GM12878 (cell line): Measurements from ENCODE around the gene OTOP3. TPM values are rescaled to one million over a fixed set of nuclear protein-coding genes. Genes with fewer than 3 reads are reported as not detected.

ENCODE experiments used
- ATAC-seq: fragments of 200-7000 bp; cut with Tn5 transposase; 3 replicates; pipeline ENCODE4 v1.9.1; 2020; ENCODE audit warnings: mild to moderate bottlenecking, moderate library complexity
- BruUV-seq: library from RNA; stranded (reverse); fragments of 400-500 nt; replicated peaks from 2 replicates; lab custom pipeline; 2021; lab: Mats Ljungman, UMichigan
- CTCF ChIA-PET: fragments of 300-600 bp; sonication (Branson Sonifier 250); formaldehyde crosslinking; extraction: SDS; loops from one replicate; lab custom pipeline; 2021; ENCODE audit warnings: inconsistent platforms; lab: Yijun Ruan, JAX
- POLR2A ChIA-PET: fragments of 350-600 bp; formaldehyde crosslinking; extraction: SDS; loops from one replicate; lab custom pipeline; 2021; ENCODE audit warnings: inconsistent platforms; lab: Charles Lee
- RAD21 ChIA-PET: fragments of 300-600 bp; sonication (Branson Sonifier 250); formaldehyde crosslinking; loops from one replicate; lab custom pipeline; 2023; ENCODE audit warnings: antibody characterized with exemption; ENCODE audit not compliant: unreplicated experiment; lab: Charles Lee
- SMC1A ChIA-PET: fragments of 300-600 bp; sonication (Branson Sonifier 250); formaldehyde crosslinking; loops from one replicate; lab custom pipeline; 2023; ENCODE audit not compliant: unreplicated experiment, uncharacterized antibody; lab: Charles Lee
- DNase-seq: peaks from one replicate; pipeline ENCODE4 v3.0.0-alpha.2; 2011; ENCODE audit warnings: low read depth, low spot score
- FAIRE-seq: peaks from 3 replicates; lab custom pipeline; 2011; peaks lifted over from hg19 to GRCh38; lab: Jason Lieb, UNC
- H2AFZ ChIP-seq: 2 replicates; pipeline ENCODE4 v1.6.0; 2011; ENCODE audit warnings: low read depth, low read length, control low read depth; ENCODE audit not compliant: control insufficient read depth
- H3K27ac ChIP-seq: 2 replicates; pipeline ENCODE4 v1.5.1; 2011; ENCODE audit warnings: control low read depth; ENCODE audit not compliant: control insufficient read depth, insufficient read depth
- H3K27me3 ChIP-seq, 2 experiments: replicated peaks in 1 of 2; 2 replicates each; pipeline versions ENCODE4 v1.6.0 to v1.6.1; 2011; ENCODE audit warnings: low read length in 1 of 2; ENCODE audit not compliant: control insufficient read depth in 2 of 2, insufficient read depth in 2 of 2
- H3K36me3 ChIP-seq, 2 experiments: 2 replicates each; pipeline ENCODE4 v1.5.1; 2011; ENCODE audit warnings: low read length in 1 of 2; ENCODE audit not compliant: control insufficient read depth in 2 of 2, insufficient read depth in 2 of 2
- H3K4me1 ChIP-seq: 2 replicates; pipeline ENCODE4 v1.6.1; 2011; ENCODE audit warnings: mild to moderate bottlenecking, low read length, moderate library complexity, mixed read lengths; ENCODE audit not compliant: control insufficient read depth, insufficient read depth
- H3K4me2 ChIP-seq: 2 replicates; pipeline ENCODE4 v1.6.0; 2011; ENCODE audit warnings: control low read depth; ENCODE audit not compliant: control insufficient read depth, insufficient read depth
- H3K4me3 ChIP-seq: fragments of 200-600 bp; sonication (generic); 2 replicates; pipeline ENCODE4 v1.5.1; 2016
- H3K79me2 ChIP-seq: 2 replicates; pipeline ENCODE4 v1.6.0; 2011; ENCODE audit warnings: low read length; ENCODE audit not compliant: control insufficient read depth, insufficient read depth
- H3K9ac ChIP-seq: 2 replicates; pipeline ENCODE4 v1.8.0; 2011; ENCODE audit warnings: low read length, control low read depth, mixed read lengths; ENCODE audit not compliant: control insufficient read depth, insufficient read depth
- H3K9me3 ChIP-seq: replicated peaks from 3 replicates; pipeline ENCODE4 v1.5.1; 2011; ENCODE audit warnings: mild to moderate bottlenecking, low read length; ENCODE audit not compliant: control insufficient read depth, insufficient read depth
- H4K20me1 ChIP-seq: 2 replicates; pipeline ENCODE4 v1.6.0; 2011; ENCODE audit not compliant: control insufficient read depth, insufficient read depth
- BCL11A ChIP-seq: IDR thresholded peaks from 2 replicates; pipeline ENCODE4 v1.6.1; 2011; ENCODE audit warnings: low read depth, low read length
- BHLHE40 ChIP-seq, 2 experiments: fragments of 450-650 bp in 1 of 2; IDR thresholded peaks; 2 replicates each; pipeline ENCODE4 v1.6.1; 2011 to 2017; ENCODE audit warnings: low read depth in 2 of 2, borderline replicate concordance in 1 of 2, improper control_type of control experiment in 1 of 2, low read length in 1 of 2, mild to moderate bottlenecking in 1 of 2
- IKZF1 ChIP-seq: fragments of 450-650 bp; conservative IDR thresholded peaks from 2 replicates; pipeline ENCODE4 v1.6.1; 2017; ENCODE audit warnings: antibody characterized with exemption, mild to moderate bottlenecking
- MEF2B ChIP-seq: fragments of 450-650 bp; IDR thresholded peaks from 2 replicates; pipeline ENCODE4 v1.6.1; 2018; ENCODE audit warnings: mild to moderate bottlenecking, moderate library complexity; ENCODE audit not compliant: partially characterized antibody, poor library complexity, severe bottlenecking
- MTA2 ChIP-seq: fragments of 450-650 bp; IDR thresholded peaks from 2 replicates; pipeline ENCODE4 v1.6.1; 2016; ENCODE audit warnings: low read depth, mild to moderate bottlenecking, moderate library complexity
- POU2F2 ChIP-seq: IDR thresholded peaks from 3 replicates; pipeline ENCODE4 v1.6.1; 2011; ENCODE audit warnings: low read depth, mild to moderate bottlenecking, low read length, borderline replicate concordance
- RELA ChIP-seq: fragments of 450-650 bp; IDR thresholded peaks from 2 replicates; pipeline ENCODE4 v1.8.0; 2014; ENCODE audit warnings: borderline replicate concordance; ENCODE audit not compliant: partially characterized antibody
- ZNF217 ChIP-seq: fragments of 450-650 bp; IDR thresholded peaks from 2 replicates; pipeline ENCODE4 v1.6.1; 2017; ENCODE audit warnings: antibody characterized with exemption, mild to moderate bottlenecking
- WGBS: methylation state at CpG from one replicate; pipeline ENCODE4 v1.1.6; 2016; ENCODE audit warnings: low lambda C conversion rate; ENCODE audit not compliant: insufficient replicate concordance, insufficient coverage; ENCODE audit errors: missing lambda C conversion rate; 5-methylcytosine and 5-hydroxymethylcytosine counted together
- in situ Hi-C: fragments of 300-500 bp; cut with MboI; formaldehyde crosslinking; loops from 9 replicates; pipeline ENCODE4 v1.14.3; 2018; ENCODE audit warnings: mixed read lengths
- intact Hi-C: fragments of 100-400 bp; cut with micrococcal nuclease; formaldehyde crosslinking; loops from one replicate; pipeline ENCODE4 v1.14.2; 2022; ENCODE audit not compliant: unreplicated experiment
- polyA plus RNA-seq, 11 experiments: library from polyadenylated mRNA; depleted of rRNA in 4 of 11; unstranded in 6 of 11; stranded (reverse) in 5 of 11; fragments of >200 nt; fragmentation: Nextera tagmentation in 4 of 11; fragmentation: Illumina TruSeq in 1 of 11; extraction: Ambion mirVana in 4 of 11; extraction: Trizol in 1 of 11; gene quantifications; 1 replicate in 1 of 11; 2 replicates in 10 of 11; pipeline versions ENCODE4 v1.2.1 to v1.2.3, GENCODE V29; 2011 to 2016; ENCODE audit warnings: inconsistent platforms in 2 of 11, missing spikeins in 2 of 11, low read depth in 1 of 11
- total RNA-seq, 4 experiments: library from RNA; depleted of rRNA in 3 of 4; stranded (reverse); fragments of >200 nt in 3 of 4; fragmentation: Illumina TruSeq in 1 of 4; extraction: Trizol in 1 of 4; gene quantifications; 2 replicates each; pipeline versions ENCODE4 v1.2.1 to v1.2.3, GENCODE V29; 2013 to 2021

Gene OTOP3
- total and polyA plus RNA-seq, 10 of the 15 experiments (the other 5 are each of a cell fraction or from before 2014, with no cell fraction given) = 0.03 to 0.06 TPM; not detected in 8

DNA sequence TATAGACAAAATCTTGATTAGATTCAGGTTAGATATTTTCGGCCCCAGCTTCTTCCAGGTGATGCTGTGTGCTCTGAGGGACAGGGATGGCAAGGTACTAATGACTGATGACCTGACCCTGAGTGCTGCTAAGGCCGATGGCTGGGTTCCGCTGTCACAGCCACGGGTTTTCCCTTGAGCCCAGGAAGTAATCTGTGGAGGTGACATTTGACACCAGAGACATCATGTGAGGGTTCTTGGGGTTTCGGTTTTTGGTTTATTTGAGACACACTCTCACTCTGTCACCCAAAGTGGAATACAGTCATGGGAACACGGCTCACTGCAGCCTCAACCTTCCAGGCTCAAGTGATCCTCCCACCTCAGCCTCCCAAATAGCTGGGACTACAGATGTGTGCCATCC is 9.8 kb downstream of the OTOP3 start (continued):
- TF ChIP-seq BCL11A = no peak
- TF ChIP-seq RELA = peak; percentile 43
- no peak for TF ChIP-seq ZNF217
- peak; percentile 28; the same call in 1 of the 2 replicates for TF ChIP-seq MTA2
- peak; percentile 46 to 57; a peak in 2 of 4 replicates for TF ChIP-seq BHLHE40 (IDR thresholded peaks at IDR 0.05; ENCODE audit: borderline replicate concordance in 1 of 2, low read depth in 2 of 2, low read length in 1 of 2)
- TF ChIP-seq MEF2B = peak; percentile 58
- TF ChIP-seq POU2F2 = no peak

DNA sequence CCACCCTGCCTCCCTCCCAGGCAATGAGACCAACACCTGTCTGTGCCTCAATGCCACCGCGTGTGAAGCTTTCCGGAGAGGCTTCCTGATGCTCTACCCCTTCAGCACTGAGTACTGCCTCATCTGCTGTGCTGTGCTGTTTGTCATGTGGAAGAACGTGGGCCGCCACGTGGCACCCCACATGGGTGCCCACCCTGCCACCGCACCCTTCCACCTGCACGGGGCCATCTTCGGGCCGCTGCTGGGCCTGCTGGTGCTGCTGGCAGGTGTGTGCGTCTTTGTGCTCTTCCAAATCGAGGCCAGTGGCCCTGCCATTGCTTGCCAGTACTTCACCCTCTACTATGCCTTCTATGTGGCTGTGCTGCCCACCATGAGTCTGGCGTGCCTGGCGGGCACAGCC is 10.9 kb downstream of the OTOP3 start:
- Histone ChIP-seq H3K27ac (no peak overlapping the region), H3K27me3 (no peaks in the 10 kb centered on the region), H3K9me3 (no peaks in the 10 kb centered on the region), H3K36me3 (no peaks in the 10 kb centered on the region), H3K4me3 (no peak overlapping the region), H2AFZ (no peak overlapping the region), H4K20me1 (no peaks in the 10 kb centered on the region), H3K79me2 (no peaks in the 10 kb centered on the region), H3K4me2 (no peak overlapping the region), H3K4me1 (peaks cover 6% of the 10 kb centered on the region; the same call in 1 of the 2 replicates), H3K9ac (no peak overlapping the region)
- no peak for DNase-seq
- ChIA-PET SMC1A (interaction anchor here (1.3 to 2.7 kb wide), 2 partner anchors 9 to 14 kb away, joined by 5 to 13 read pairs; no protein-coding TSS in a partner anchor), POLR2A (no interaction called here), CTCF (interaction anchor here (1.4 to 3.4 kb wide), 4 partner anchors 11 to 81 kb away, joined by 3 to 21 read pairs (median 11); no protein-coding TSS in a partner anchor), RAD21 (interaction anchor here (0.6 to 1.0 kb wide), 3 partner anchors 11 to 230 kb away, joined by 3 read pairs; no protein-coding TSS in a partner anchor)
- ATAC-seq = no peak
- WGBS = 73% methylated on average over 13 of the region's 14 CpGs
- BruUV-seq = no TSS peak
- FAIRE-seq = no peak
- intact Hi-C loops (no loop called here), in situ Hi-C loops (no loop called here)
- TF ChIP-seq IKZF1 = no peak
